GM18873 (cell line): ENCODE measurements around the gene STK35.

Source experiments
- ATAC-seq: cut with Tn5 transposase; IDR thresholded peaks from one replicate; pipeline ENCODE4 v1.9.1; 2021; ENCODE audit warnings: mild to moderate bottlenecking, moderate library complexity, moderate number of reproducible peaks; ENCODE audit not compliant: unreplicated experiment, low FRiP score

STK35 gene

DNA sequence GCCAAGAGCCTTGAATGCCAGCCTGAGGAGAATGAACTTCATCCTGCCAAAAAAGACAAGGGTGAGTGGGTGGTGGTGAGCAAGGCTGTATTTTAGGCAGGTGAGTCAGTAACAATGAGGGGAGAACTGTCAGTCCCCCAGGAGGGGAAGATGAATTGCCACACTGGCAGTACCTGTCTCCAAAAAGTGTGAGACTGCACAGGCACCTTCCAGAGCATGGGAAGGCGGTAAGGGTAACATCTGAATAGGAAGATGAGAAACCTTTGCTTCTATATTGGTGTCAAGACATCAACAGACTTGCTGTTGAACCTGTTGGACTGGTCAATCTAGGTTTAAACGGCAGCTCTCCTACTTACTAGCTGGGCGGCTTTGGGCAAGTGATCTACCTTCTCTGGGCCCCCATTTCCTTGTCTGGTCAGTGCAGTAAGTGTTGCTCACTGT is 30.9 kb downstream of the STK35 start:
- ATAC-seq, result no peak

DNA sequence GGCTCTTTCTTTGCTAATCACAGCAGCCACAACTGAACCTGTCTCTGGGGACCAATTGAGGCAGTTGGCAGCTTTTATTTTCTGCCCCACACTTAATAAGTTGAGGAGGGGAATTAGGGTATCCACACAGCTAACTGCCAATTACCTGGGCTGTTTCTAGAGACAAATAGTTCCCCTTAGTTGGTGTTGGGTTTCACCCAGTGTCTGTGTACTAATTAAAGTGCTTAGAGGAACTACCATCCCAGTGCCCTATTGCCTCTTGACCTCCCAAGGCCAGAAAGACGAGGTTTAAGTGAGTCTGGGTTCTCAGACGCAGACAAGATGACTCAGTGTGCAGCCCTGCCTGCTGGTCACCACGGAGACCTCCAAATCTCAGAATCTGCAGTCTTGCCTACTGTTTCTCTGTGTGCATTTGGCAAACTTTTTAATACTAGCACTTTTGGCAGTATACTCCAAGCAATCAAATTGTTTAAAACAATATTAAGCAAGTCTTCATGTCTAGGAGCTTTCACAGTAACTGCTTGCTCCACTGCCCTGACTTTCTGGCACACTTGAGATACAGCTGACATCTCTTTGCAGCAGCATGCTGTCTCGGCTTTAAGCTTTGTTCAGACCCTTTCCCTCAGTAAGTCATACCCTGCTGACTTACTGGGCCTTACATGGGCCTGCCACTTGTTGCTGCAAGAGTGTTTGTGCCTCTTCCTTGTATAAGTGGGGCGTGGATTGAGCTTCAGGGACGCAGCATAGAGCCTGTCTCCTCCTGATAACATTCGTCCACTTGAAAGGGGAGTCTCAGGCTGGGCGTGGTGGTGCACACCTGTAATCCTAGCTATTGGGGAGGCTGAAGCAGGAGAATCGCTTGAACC is 31.9 kb downstream of the STK35 start:
- ATAC-seq, result no peak

- no peak for ATAC-seq
These were observed 33.4 kb downstream of the STK35 start for GRCh38 chr20:2135013-2135412.

- ATAC-seq, result no peak
These were observed 34.6 kb downstream of the STK35 start for GRCh38 chr20:2136275-2136674.

DNA sequence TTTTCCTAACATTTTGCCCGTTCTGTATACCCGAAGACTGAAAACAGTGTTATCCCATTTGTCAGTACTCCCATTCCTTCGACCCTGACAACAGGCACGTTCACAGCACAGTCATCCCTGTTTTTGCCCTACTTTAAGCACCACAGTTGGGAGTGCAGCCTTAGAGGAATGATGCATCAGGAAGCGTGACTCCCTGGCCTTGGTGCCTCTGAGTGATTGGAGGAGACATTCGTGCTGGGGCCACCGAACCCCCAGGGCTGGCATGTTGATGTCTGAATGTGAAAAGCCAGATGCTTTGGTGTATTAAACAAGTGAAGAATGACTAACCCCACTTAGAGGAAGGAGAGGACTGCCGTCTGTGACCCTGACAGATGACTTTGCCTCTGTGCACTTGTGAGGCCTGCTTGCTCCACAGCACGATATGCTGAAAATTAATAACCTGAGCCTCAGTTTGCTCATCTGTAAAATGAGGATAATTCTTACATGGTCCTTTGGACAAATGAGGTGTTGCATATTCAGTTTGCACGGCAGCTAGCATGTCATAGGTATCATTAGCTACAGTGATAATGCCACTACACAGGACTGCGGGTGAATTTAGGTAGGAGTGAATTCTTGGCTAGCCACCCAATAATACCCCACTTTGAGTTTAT is 36.0 kb downstream of the STK35 start:
- ATAC-seq, result no peak

DNA sequence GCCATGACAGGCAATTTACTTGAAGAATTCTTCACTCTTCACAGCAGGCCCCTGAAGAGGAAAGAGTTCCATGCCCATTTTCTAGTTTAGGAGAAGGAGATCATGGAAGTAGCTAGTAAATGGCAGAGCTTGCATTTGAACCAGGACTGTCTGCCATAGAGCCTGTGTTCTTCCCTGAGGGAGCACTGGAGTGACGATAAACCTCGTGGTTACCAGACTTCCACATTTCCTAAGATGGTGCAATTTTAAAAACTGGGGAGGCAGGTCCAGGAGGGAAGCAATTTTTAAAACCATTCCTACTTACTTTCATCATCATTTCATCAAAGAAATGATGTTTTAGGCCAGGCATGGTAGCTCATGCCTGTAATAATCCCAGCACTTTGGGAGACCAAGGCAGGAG is 36.8 kb downstream of the STK35 start:
- no peak for ATAC-seq

GRCh38 chr20:2139250-2139649 is 37.6 kb downstream of the STK35 start:
- no peak for ATAC-seq

DNA sequence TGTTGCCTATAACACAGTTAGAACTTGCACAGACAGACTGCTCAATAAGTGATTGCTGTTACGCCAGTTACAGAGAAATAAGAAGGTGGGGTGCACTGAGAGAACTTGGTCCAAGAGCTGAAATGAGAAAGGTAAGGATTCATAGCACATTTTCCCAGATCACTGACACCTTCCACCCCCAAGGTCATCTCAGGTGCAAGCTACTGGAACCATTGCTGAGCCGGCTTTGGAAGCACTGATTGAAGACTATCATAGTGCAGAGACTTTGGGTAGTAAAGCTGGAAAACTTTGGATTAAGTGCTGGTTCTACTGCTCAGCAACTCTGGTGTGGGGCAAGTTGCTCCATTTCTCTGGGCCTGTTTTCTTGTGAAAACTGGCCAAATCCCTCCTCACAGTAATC is 38.1 kb downstream of the STK35 start:
- no peak for ATAC-seq

DNA sequence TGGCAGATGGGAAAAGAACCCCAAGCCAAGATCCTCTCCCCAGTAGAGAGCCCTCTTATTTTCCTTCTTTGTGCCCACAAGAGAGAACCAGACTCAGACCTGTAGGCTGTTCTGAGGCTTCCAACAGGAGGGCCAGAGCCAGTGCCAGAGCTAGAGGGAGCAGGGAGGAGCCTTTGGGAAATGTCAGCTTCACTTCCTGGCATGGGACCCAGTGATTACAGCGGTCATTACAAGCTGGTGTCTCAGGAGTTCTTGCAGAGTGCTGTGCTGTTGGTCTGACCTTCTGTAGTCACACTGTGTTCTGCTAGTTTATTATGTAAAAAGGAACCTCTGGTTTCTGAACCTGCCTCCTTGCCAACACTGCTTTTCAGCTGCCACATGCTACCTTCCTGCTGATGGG is 38.9 kb downstream of the STK35 start:
- ATAC-seq, result no peak

GRCh38 chr20:2141600-2142575 is 40.3 kb downstream of the STK35 start:
- ATAC-seq, result no peak

GRCh38 chr20:2142649-2143048 is 41.0 kb downstream of the STK35 start:
- no peak for ATAC-seq

GRCh38 chr20:2143594-2143993 is 42.0 kb downstream of the STK35 start:
- no peak for ATAC-seq

DNA sequence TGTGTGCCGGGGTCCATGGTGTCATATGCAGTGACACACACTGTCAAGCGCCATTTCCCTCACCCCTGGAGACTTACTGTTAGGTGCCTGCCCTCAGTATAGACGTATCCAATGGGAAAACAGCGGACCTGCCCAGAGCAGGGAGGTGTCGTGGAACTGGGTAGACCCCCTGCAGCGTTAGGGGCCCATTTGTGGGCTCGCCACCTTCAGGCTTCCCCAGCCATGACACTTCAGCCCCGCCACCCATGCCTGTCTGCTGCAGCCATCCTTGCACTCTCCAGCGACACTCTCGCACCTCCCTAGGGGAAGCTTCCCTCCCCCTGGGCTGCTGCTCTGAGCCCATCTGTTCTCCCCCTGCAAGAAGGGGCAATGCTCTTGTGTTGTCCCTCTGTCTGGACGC is 43.2 kb downstream of the STK35 start:
- no peak for ATAC-seq

GRCh38 chr20:2145376-2145775 is 43.7 kb downstream of the STK35 start:
- ATAC-seq, result no peak

DNA sequence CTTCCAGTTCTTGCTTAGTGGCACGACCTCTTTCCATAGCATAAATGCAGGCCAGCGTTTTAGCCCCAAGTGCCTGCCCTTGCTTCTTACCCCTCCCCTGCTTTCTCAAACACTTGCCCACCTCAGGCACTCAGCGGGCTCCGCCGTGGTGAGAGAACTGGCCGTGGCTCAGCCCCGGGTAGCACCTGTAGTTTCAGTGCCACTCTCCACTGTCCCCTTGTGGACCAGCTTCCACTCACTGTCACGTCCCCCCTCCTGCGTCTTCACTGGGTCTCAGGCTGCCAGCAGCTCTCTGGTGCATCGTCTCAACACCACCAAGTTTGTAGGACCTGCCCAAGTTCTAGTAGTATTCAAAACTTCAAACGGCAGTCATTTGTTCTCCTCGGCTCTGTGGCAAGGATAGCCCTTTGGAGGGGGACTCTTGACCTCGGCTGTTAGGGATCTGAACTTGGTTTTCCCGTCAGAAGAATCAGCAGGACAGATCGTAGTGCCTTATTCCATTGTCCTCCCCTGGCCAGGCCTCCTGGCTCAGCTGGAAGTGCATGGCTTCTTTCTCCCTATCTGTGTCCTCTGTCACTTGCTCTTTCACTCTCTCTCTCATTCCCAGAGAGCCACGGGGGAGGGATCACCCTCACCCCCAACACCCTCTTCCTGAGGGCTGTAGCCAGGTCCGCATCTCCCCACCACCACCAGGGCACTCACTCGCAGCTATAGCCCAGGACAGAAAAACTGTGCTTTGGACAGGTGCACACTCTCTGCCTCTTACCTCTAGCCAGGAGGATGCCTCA is 44.6 kb downstream of the STK35 start:
- no peak for ATAC-seq

DNA sequence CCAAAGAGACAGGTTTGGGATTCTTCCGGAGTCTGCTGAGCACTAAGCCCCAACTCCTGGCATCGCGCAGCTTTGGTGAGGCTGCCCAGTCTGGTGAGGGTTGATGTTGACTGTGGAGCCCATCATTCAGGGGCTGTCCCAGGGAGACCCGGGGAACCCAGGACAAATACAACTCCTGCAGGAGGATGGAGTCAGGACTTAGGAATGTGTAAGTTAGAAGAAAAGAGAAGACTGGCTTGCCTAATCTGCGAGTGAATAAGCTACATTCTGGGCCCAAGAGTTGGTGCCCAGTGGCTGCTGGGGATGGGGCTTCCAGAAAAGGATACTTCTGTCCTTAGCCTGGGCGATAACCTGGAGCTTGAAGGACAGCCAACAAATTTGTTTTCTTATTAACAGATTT is 47.9 kb downstream of the STK35 start:
- ATAC-seq, result no peak

GRCh38 chr20:2150660-2151059 is 49.0 kb downstream of the STK35 start:
- ATAC-seq, result no peak

GRCh38 chr20:2151858-2152281 is 50.2 kb downstream of the STK35 start:
- no peak for ATAC-seq

- ATAC-seq, result no peak
These were observed 50.7 kb downstream of the STK35 start for GRCh38 chr20:2152317-2152716.

- ATAC-seq, result no peak
These were observed 51.7 kb downstream of the STK35 start for GRCh38 chr20:2153326-2153725.
